GM12801 (cell line): Measurements from ENCODE around the gene ABCG1.

Experiments
- CTCF ChIP-seq: IDR thresholded peaks from one replicate; pipeline ENCODE4 v1.5.1; 2011; ENCODE audit warnings: control low read depth; ENCODE audit not compliant: insufficient read length; ENCODE audit errors: extremely low read depth

The ABCG1 gene

GRCh38 chr21:42219606-42220137 lies 732 bp downstream of the ABCG1 start:
- no peak for TF ChIP-seq CTCF

GRCh38 chr21:42220138-42220701 lies 1.3 kb downstream of the ABCG1 start:
- TF ChIP-seq CTCF = no peak

GRCh38 chr21:42221581-42222345 lies 2.8 kb downstream of the ABCG1 start:
- no peak for TF ChIP-seq CTCF

- TF ChIP-seq CTCF = no peak
Measured at GRCh38 chr21:42222386-42222785, 3.4 kb downstream of the ABCG1 start.

- no peak for TF ChIP-seq CTCF
Measured at GRCh38 chr21:42222821-42223390, 4.0 kb downstream of the ABCG1 start.

- TF ChIP-seq CTCF = no peak
Measured at GRCh38 chr21:42223826-42224575, 5.1 kb downstream of the ABCG1 start.

- no peak for TF ChIP-seq CTCF
Measured at GRCh38 chr21:42225042-42225441, 6.1 kb downstream of the ABCG1 start.
